GM23338 (cell line): ENCODE measurements around the gene LIX1. TPM values are rescaled to one million over a fixed set of nuclear protein-coding genes. Genes with fewer than 3 reads are reported as not detected.

Experiments
- ATAC-seq: fragments of 200-7000 bp; cut with Tn5 transposase; 3 replicates; pipeline ENCODE4 v1.9.1; 2020
- DNase-seq: peaks from one replicate; pipeline ENCODE4 v3.0.0-alpha.2; 2015; ENCODE audit warnings: low spot score
- H2AFZ ChIP-seq: fragments of 200-600 bp; sonication (generic); 2 replicates; pipeline ENCODE4 v1.8.0; 2016; ENCODE audit warnings: antibody characterized with exemption, mild to moderate bottlenecking, moderate library complexity
- H3F3A ChIP-seq: fragments of 200-600 bp; sonication (generic); replicated peaks from 2 replicates; pipeline ENCODE4 v1.8.0; 2017; ENCODE audit warnings: antibody characterized with exemption, mixed run types, low read depth
- H3K27ac ChIP-seq: fragments of 200-600 bp; sonication (generic); 2 replicates; pipeline ENCODE4 v1.6.1; 2016; ENCODE audit warnings: low read depth
- H3K27me3 ChIP-seq: fragments of 200-600 bp; sonication (generic); 2 replicates; pipeline ENCODE4 v1.8.0; 2016; ENCODE audit warnings: mild to moderate bottlenecking, mixed run types, moderate library complexity; ENCODE audit not compliant: insufficient read depth
- H3K36me3 ChIP-seq: fragments of 200-600 bp; sonication (generic); 2 replicates; pipeline ENCODE4 v1.8.0; 2016; ENCODE audit warnings: mild to moderate bottlenecking; ENCODE audit not compliant: insufficient read depth
- H3K4me1 ChIP-seq: fragments of 200-600 bp; sonication (generic); 2 replicates; pipeline ENCODE4 v1.8.0; 2016; ENCODE audit warnings: mild to moderate bottlenecking, moderate library complexity; ENCODE audit not compliant: insufficient read depth
- H3K4me2 ChIP-seq: fragments of 200-600 bp; sonication (generic); 2 replicates; pipeline ENCODE4 v1.7.1; 2017; ENCODE audit warnings: mixed run types
- H3K4me3 ChIP-seq: fragments of 200-600 bp; sonication (generic); 2 replicates; pipeline ENCODE4 v1.6.1; 2016; ENCODE audit warnings: mixed run types
- H3K79me2 ChIP-seq: fragments of 200-600 bp; sonication (generic); replicated peaks from 2 replicates; pipeline ENCODE4 v1.8.0; 2017; ENCODE audit warnings: mild to moderate bottlenecking; ENCODE audit not compliant: insufficient read depth
- H3K9me2 ChIP-seq: fragments of 200-600 bp; sonication (generic); 2 replicates; pipeline ENCODE4 v1.8.0; 2017; ENCODE audit not compliant: insufficient read depth
- H4K20me1 ChIP-seq: fragments of 200-600 bp; sonication (generic); replicated peaks from 2 replicates; pipeline ENCODE4 v1.8.0; 2017; ENCODE audit warnings: mild to moderate bottlenecking; ENCODE audit not compliant: insufficient read depth
- H3K27ac Mint-ChIP-seq: 2 replicates; pipeline ENCODE4 v1.8.0; 2020; ENCODE audit warnings: inconsistent platforms, mild to moderate bottlenecking, moderate library complexity, mixed read lengths
- H3K27me3 Mint-ChIP-seq: 3 replicates; pipeline ENCODE4 v1.8.0; 2022; ENCODE audit warnings: low read depth, mild to moderate bottlenecking, moderate library complexity, mixed read lengths, inconsistent platforms; ENCODE audit not compliant: insufficient read depth, poor library complexity
- H3K36me3 Mint-ChIP-seq: 3 replicates; pipeline ENCODE4 v1.8.0; 2021; ENCODE audit warnings: low read depth, mild to moderate bottlenecking, inconsistent platforms, moderate library complexity, mixed read lengths
- H3K4me1 Mint-ChIP-seq: 3 replicates; pipeline ENCODE4 v1.8.0; 2020; ENCODE audit warnings: mild to moderate bottlenecking, inconsistent platforms, mixed read lengths
- H3K4me3 Mint-ChIP-seq: 3 replicates; pipeline ENCODE4 v1.8.0; 2021; ENCODE audit warnings: moderate library complexity, mild to moderate bottlenecking, inconsistent platforms, mixed read lengths
- H3K9me3 Mint-ChIP-seq: 3 replicates; pipeline ENCODE4 v1.8.0; 2020; ENCODE audit warnings: moderate library complexity, mild to moderate bottlenecking, inconsistent platforms, mixed read lengths
- CREB1 ChIP-seq: fragments of 250-450 bp; sonication (Bioruptor Pico); IDR thresholded peaks from 2 replicates; pipeline ENCODE4 v1.5.0; 2020; ENCODE audit warnings: low read depth, mild to moderate bottlenecking, moderate library complexity
- CTCF ChIP-seq, 2 experiments: fragments of 200-600 bp in 1 of 2; sonication (generic) in 1 of 2; conservative IDR thresholded peaks; 2 replicates each; pipeline versions ENCODE4 v1.5.1 to v1.6.1; 2016 to 2017; ENCODE audit warnings: antibody characterized with exemption in 2 of 2, low read depth in 2 of 2, mild to moderate bottlenecking in 2 of 2, moderate library complexity in 1 of 2
- ETS1 ChIP-seq: IDR thresholded peaks from 2 replicates; pipeline ENCODE4 v1.6.1; 2016; ENCODE audit warnings: antibody characterized with exemption
- EZH2 ChIP-seq: fragments of 200-600 bp; sonication (generic); IDR thresholded peaks from one replicate; pipeline ENCODE4 v1.8.0; 2017; ENCODE audit warnings: antibody characterized with exemption, mild to moderate bottlenecking, low read depth; ENCODE audit not compliant: unreplicated experiment
- EZH2phosphoT487 ChIP-seq: fragments of 200-600 bp; sonication (generic); IDR thresholded peaks from one replicate; pipeline ENCODE4 v1.8.1; 2018; ENCODE audit warnings: antibody characterized with exemption; ENCODE audit not compliant: unreplicated experiment
- JUNB ChIP-seq: IDR thresholded peaks from one replicate; pipeline ENCODE4 v1.6.1; 2016; ENCODE audit warnings: antibody characterized with exemption; ENCODE audit not compliant: unreplicated experiment
- NANOG ChIP-seq: IDR thresholded peaks from 2 replicates; pipeline ENCODE4 v1.6.1; 2016; ENCODE audit warnings: antibody characterized with exemption, borderline replicate concordance
- POLR2AphosphoS5 ChIP-seq: IDR thresholded peaks from 2 replicates; pipeline ENCODE4 v1.6.1; 2016; ENCODE audit warnings: antibody characterized with exemption, low read depth
- REST ChIP-seq: IDR thresholded peaks from one replicate; pipeline ENCODE4 v1.6.1; 2018; ENCODE audit warnings: antibody characterized with exemption; ENCODE audit not compliant: unreplicated experiment
- STAT1 ChIP-seq: IDR thresholded peaks from one replicate; pipeline ENCODE4 v1.6.1; 2016; ENCODE audit warnings: antibody characterized with exemption; ENCODE audit not compliant: unreplicated experiment
- ZNF114 ChIP-seq: fragments of 250-450 bp; sonication (Bioruptor Pico); IDR thresholded peaks from 2 replicates; pipeline ENCODE4 v1.5.0; 2020; ENCODE audit warnings: mild to moderate bottlenecking, moderate library complexity
- ZNF331 ChIP-seq: fragments of 250-450 bp; sonication (Bioruptor Pico); IDR thresholded peaks from 2 replicates; pipeline ENCODE4 v1.5.0; 2020; ENCODE audit warnings: low read depth, mild to moderate bottlenecking, moderate library complexity
- ZNF462 ChIP-seq: fragments of 250-450 bp; sonication (Bioruptor Pico); IDR thresholded peaks from 2 replicates; pipeline ENCODE4 v1.5.0; 2020; ENCODE audit warnings: mild to moderate bottlenecking, moderate library complexity
- polyA plus RNA-seq: library from polyadenylated mRNA; unstranded; fragments of >200 nt; fragmentation: Nextera tagmentation; extraction: Ambion mirVana; gene quantifications from 2 replicates; pipeline ENCODE4 v1.2.1, GENCODE V29; 2016
- total RNA-seq: library from RNA; depleted of rRNA; stranded (reverse); fragments of >200 nt; shearing (Covaris generic); gene quantifications from 2 replicates; pipeline ENCODE4 v1.2.3, GENCODE V29; 2014

LIX1 gene
- total and polyA plus RNA-seq, 2 experiments from 2014 or later, result 0.13 TPM; not detected in 1

GRCh38 chr5:97101189-97101910 lies 41.1 kb downstream of the LIX1 start:
- DNase-seq (peak; percentile 29), ATAC-seq (peak; percentile 62)
- Histone ChIP-seq H3K27me3 (no peaks in the 10 kb centered on the region), H3K4me1 (peaks cover 22% of the 10 kb centered on the region), H3K4me2 (no peak overlapping the region; the same call in 1 of the 2 replicates), H3K4me3 (no peak overlapping the region), H3K79me2 (no peaks in the 10 kb centered on the region), H3K27ac (peak overlapping the region; percentile 27), H3K36me3 (no peaks in the 10 kb centered on the region), H3K9me2 (no peaks in the 10 kb centered on the region), H3F3A (no peaks in the 10 kb centered on the region), H2AFZ (peak overlapping the region; percentile 75), H4K20me1 (no peaks in the 10 kb centered on the region)
- Mint-ChIP-seq H3K27ac (peak overlapping the region; percentile 76), H3K27me3 (no peaks in the 10 kb centered on the region), H3K4me3 (no peak overlapping the region), H3K4me1 (peaks cover 33% of the 10 kb centered on the region), H3K9me3 (no peaks in the 10 kb centered on the region), H3K36me3 (no peaks in the 10 kb centered on the region)
- TF ChIP-seq ZNF114 (CRISPR knock-in tag), result no peak
- no peak for TF ChIP-seq REST
- TF ChIP-seq EZH2phosphoT487, result no peak
- TF ChIP-seq ETS1, result no peak
- TF ChIP-seq STAT1, result no peak
- TF ChIP-seq CREB1, result no peak
- TF ChIP-seq ZNF331 (CRISPR knock-in tag), result no peak
- TF ChIP-seq EZH2, result no peak
- no peak for TF ChIP-seq JUNB
- no peak for TF ChIP-seq CTCF (conservative IDR thresholded peaks at IDR 0.05; ENCODE audit: low read depth in 2 of 2)
- no peak for TF ChIP-seq ZNF462 (CRISPR knock-in tag)
- no peak for TF ChIP-seq NANOG
- no peak for TF ChIP-seq POLR2AphosphoS5
